GM12872 (cell line): Measurements from ENCODE around the gene ADH1B.

Source experiments
- CTCF ChIP-seq: IDR thresholded peaks from 3 replicates; pipeline ENCODE4 v1.5.1; 2011; ENCODE audit warnings: low read depth, mild to moderate bottlenecking, low read length, moderate library complexity; ENCODE audit not compliant: insufficient read depth

Gene ADH1B

GRCh38 chr4:99334880-99335279 lies 13.7 kb upstream of the ADH1B start:
- TF ChIP-seq CTCF: no peak

- TF ChIP-seq CTCF: no peak
Measured at GRCh38 chr4:99330648-99331047, 9.4 kb upstream of the ADH1B start.

DNA sequence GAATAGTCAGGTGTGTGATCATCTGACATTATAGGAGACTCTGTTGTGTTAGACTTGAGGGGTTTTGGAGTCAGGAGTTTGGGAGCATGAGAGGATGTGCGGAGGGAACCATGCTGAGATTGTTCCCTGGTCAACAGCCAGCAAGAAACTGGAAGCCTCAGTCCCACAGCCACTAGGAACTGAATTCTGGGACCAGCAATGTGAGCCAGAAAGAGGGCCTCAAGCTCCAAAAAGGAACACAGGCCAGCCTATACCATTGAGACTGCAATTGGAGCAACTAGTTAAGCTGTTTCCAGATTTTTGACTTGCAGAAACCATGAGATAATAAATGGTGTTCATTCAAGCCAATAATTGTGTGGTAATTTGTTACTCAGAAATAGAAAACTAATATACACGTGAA lies 8.7 kb upstream of the ADH1B start:
- TF ChIP-seq CTCF: no peak

- no peak for TF ChIP-seq CTCF
Measured at GRCh38 chr4:99324979-99325378, 3.8 kb upstream of the ADH1B start.

DNA sequence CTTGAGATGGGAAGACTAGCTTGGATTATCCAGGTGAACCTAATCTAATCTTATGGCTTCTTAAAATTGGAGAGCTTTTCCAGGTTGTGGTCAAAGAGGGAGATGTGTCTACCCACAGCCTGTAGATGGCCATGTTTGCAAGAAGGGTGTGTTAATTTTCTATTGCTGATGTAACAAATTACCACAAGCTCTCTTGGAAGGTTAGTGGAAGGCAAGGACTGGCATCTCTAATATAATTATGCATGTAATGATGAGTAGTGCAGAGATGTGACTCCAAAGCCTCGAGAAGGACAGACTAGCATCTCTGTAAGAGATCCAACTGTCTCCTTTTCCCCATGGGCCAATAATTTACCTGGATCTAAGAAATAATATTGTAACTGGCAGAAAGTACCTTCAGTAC lies 3.2 kb upstream of the ADH1B start:
- no peak for TF ChIP-seq CTCF

DNA sequence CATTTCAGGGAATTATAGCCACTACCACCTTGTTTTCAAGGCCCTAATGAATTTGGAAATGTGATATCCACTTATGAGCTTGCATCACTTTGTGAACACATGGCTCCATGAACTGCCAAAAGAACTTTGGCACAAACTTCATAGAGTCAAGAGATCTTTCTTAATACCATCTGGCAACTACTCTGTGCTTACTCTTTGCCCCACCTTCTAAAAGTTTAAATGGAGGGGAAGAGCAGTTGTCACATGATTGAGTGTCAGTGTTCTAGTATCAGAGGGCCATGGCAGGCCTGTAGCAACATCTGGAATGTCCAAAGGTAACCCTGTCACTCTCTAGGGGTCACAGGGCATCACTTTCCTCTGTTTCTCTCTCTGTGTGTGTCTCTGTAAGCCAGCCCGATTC lies 2.6 kb upstream of the ADH1B start:
- TF ChIP-seq CTCF: no peak

DNA sequence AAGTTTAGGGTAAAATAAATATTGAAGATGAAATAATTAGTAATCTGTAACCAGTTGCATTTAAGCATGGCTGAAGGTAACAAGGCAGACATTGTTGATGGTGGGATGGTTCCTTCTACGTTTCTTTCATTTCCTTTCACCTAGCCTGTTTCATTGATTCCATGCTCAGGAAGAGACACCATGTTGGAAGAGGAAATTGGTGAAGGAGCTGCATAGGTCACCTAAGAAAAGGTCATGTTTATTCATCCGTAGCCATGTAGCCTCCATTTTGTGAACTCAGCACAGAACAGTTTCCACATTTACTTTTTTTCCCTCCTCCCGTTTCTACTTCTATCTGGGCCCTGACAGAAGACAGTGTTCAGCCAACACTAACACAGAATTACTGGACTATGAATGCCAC lies 3.8 kb downstream of the ADH1B start:
- no peak for TF ChIP-seq CTCF

- no peak for TF ChIP-seq CTCF
Measured at GRCh38 chr4:99315839-99316238, 5.4 kb downstream of the ADH1B start.
